CD4-positive, alpha-beta T cell treated with Interferon gamma for 1 hour (primary cell): ENCODE measurements around the gene TSHZ2.
"Not testable (repeated sequence)": the region's sequence is repeated elsewhere in the genome, so short reads cannot be mapped to it uniquely, and the experiment has no call there.

Source experiments
- DNase-seq: peaks from one replicate; pipeline ENCODE4 v3.0.0-alpha.2; 2020

TSHZ2 gene

GRCh38 chr20:53366928-53367327 lies 394.8 kb downstream of the TSHZ2 start:
- DNase-seq = not testable (repeated sequence)

GRCh38 chr20:53369871-53370270 lies 397.7 kb downstream of the TSHZ2 start:
- DNase-seq = no peak

- no peak for DNase-seq
Observed at GRCh38 chr20:53370345-53370961, 398.3 kb downstream of the TSHZ2 start.

- DNase-seq = no peak
Observed at GRCh38 chr20:53371216-53371615, 399.1 kb downstream of the TSHZ2 start.

DNA sequence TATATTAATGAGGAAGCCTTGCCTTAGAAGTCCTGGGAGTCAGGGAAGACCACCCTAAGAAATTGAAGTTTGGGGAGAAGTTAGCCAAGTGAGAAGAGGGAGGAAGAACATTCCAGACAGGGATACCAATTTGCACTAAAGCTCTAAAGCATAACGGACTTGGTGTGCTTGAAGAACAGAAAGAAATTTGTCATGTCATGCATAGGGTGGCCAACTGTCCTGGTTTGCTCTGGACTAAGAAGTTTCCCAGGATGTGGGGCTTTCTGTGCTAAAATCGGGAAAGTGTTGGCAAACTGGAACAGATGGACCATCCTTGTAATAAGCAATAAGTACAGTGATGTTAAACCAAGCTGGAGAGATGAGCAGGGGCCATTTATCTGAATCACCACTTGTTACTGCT lies 403.9 kb downstream of the TSHZ2 start:
- no peak for DNase-seq

DNA sequence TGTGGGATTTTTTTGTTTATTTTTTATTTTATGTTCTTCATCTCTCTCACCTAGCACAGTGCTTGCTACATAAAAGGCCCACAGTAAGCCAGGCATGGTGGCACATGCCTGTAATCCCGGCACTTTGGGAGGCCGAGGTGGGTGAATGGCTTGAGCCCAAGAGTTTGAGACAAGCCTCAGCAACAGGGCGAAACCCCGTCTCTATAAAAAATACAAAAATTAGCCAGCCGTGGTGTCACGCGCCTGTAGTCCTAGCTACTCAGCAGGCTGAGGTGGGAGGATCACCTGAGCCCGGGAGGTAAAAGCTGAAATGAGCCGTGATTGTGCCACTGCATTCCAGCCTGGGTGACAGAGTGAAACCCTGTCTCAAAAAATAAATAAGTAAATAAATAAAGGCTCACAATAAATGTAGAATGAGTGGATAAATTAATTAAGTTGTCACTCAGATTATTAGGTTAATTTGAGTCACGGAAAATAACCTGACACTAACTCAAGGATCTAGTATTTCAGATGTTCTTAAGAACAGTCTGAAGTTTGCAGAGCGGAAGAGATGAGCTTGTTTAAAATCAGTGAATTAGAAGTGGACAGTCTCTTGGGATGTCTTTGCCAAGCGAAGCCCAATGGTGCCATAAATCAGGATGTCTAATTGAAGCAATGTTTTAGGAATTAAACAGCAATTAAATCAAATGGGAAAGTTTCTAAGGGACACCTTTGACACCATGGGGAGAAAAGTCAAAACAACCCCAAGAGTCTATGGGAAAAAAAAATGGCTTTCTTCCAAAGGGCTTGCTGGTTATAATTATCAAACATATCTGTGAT lies 407.1 kb downstream of the TSHZ2 start:
- DNase-seq = no peak

DNA sequence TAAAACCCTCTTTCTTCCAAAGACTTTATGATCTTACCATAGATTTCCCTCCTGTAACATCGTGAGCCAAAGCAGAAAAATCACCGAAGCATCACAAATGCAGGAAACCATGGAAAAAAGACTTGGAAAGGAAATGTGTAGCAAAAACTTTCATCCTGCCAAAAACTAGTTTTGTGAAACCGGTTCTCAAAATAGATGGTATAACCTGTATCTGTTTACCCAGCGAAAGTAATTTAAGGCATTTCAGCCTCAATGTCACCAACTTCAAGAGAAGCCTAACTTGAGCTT lies 407.6 kb downstream of the TSHZ2 start:
- no peak for DNase-seq

DNA sequence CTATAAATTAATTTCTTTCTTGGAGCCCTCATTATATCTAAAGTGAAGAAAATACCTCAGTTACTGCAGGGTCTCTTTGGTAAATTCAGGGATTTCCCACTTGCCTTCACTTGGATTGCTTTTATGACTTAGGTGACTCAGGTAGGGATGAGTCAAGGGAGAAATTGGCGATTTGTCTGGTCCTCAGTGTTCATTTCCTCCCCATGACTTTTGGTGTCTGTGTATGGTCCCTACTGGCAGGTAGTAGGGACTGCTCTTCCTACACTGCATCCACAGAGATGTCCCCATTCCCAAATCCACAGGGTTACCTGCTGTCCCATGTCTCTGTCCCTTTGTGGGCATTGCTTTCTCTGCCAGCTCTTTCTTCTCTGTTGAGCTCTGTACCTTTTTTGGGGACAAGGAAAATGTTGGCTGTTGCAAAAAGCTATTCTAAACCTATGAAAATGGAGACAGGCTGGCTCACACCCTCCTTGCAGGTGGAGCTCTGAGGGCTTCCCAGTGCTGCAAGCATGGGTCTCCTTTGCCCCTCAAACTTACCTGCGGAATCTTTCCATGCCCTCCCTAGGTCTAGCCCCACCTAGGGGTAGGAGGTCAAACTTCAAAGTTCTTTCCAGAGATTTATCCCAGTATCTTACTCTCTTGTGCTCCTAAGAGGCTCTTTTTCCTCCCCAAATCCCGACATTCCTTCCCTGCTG lies 409.6 kb downstream of the TSHZ2 start:
- no peak for DNase-seq

DNA sequence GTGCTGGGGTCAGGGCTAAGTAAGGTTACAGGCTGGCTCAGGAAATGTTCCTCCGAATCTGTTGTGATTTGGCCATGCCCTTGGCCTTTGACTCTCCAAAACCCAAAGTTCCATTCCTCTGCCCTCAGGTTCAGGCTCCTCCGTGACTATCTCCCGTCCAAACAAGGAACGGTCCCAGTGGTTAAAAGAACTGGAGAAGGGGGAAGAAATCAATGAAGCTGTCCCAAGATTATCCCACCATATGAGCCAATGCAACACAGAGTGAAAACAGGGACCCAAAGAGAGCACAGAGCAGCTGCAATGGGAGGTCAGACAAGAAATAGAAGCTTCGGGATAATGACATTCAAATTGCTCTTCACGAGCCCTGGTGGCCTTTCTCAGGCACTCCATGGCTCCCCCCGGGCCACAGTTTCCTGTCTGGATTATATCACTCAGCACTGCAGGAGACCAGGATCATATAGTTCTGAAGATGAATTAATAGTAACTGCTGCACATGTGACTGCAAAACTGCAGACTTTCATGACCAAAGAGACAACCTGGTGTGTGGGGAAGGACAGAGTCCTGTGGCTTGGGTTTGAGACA lies 410.2 kb downstream of the TSHZ2 start:
- DNase-seq = no peak

DNA sequence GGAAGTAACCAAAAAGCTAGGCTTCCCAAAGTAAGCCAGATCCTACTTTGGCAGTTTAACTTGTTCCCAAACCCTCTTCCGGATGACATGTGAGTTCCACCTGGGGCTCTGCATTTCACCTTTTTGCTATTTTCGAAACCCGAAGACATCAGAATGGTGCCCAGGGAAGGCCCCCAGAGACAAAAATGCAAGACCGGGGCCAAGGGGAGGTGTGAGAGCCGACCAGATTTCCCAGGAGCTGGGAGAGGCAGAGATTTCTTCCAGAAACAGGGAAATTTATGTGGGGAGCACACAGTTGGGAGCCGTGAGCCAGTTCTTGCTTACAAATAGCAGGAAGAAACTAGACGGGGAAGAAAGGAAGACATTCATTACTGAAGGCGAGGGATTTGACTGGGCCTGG lies 411.8 kb downstream of the TSHZ2 start:
- DNase-seq = no peak

- DNase-seq = no peak
Observed at GRCh38 chr20:53384392-53384791, 412.2 kb downstream of the TSHZ2 start.

DNA sequence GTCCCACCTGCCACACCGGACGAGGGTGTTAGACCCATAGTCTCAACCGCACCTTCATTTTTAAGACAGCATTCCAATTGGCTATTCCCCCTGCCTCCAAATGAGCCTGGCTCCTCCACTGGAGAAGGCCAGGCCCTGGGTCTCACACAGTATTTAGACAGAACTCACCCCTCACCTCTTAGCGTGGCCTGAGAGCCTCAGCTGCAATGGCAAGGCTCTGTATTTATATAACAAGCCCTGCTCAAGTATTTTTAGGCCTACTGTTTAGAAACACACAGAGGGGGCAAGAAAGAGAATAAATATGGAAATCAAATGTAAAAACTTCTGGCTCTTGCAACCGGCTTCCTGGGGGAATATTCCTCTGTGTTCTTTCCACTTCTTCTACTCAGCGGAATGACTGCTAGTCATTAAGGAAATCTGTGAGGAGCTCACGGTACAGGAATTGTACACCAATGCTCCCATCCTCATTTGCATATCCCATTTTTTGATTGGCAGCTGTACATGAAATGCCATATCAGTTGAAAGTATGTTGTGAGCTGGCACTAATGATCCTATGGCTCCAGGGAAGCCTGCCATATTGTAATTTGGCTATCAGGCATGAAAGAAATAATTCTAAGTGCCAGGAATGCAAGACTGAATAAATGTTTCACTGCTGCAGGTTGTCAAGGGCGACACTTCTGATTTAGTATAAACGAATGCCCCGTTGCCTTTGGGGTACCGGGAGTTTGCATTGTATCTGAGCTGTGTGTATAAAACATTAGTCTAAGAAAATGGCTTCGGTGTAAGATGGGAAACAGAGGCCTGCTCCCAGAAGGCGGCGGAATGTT lies 414.0 kb downstream of the TSHZ2 start:
- no peak for DNase-seq

DNA sequence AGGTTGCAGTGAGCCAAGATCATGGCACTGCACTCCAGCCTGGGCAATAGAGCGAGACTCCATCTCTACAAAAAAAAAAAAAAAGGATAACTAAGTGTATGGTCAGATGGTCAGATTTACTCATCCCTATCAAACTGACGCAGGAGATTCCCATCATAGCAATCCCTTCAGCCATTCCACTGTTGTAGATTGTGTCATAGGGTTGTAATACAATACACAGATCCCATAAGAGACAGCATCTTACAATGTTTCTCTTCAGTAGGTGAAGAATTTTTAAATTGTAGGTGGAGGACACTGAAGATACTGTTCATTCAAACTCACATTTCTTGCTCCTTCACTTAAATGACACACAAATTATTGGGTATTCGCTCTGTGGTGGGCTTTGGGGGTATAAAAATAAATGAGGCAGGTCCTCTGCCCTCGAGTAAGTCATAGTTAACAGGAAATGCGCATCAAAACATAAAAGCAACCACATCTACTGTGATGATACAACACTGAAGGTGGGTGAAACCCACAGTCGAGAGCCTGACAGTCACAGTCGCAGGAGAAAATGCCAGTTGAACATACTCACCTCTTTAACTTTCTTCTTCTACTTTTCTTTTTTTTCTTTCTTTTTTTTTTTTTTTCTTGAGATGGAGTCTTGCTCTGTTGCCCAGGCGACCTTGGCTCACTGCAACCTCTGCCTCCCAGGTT lies 416.0 kb downstream of the TSHZ2 start:
- DNase-seq = peak; percentile 50

GRCh38 chr20:53389516-53390300 lies 417.6 kb downstream of the TSHZ2 start:
- DNase-seq = no peak

DNA sequence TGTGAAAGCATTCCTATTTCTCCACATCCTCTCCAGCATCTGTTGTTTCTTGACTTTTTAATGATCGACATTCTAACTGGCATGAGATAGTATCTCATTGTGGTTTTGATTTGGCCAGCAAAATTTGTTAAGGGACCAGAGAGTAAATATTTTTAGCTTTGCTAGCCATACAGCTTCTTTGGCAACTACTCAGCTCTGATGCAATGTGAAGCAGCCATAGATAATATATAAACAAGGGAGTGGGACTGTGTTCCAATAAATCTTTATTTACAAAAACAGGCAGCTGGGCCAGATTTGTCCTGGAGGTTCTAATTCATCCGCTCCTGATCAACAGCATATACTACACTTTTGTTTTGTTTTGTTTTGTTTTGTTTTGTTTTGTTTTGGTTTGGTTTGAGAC lies 418.6 kb downstream of the TSHZ2 start:
- DNase-seq = no peak

DNA sequence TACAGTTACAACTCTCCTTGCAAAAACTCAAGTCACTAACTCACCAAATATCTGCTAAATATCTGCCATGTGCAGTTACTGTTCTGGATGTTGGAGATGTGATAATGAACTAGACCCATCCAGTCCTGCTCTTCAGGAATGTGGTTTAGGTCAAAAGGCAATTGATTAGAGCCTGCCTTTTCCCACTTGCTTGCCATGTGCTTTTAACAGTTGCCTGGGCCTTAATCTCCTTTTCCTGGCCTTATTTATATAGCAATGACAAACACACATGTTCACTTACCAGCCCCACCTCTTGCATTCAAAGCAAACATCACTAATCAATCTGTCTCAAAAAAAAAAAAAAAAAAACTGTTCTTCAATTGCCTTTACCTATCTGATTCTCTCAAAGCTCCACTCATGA lies 422.3 kb downstream of the TSHZ2 start:
- no peak for DNase-seq

- no peak for DNase-seq
Observed at GRCh38 chr20:53395188-53395923, 423.2 kb downstream of the TSHZ2 start.

GRCh38 chr20:53399083-53399482 lies 426.9 kb downstream of the TSHZ2 start:
- no peak for DNase-seq

GRCh38 chr20:53399592-53400335 lies 427.6 kb downstream of the TSHZ2 start:
- no peak for DNase-seq
